Measurements from ENCODE around the gene XPR1. TPM values are rescaled to one million over a fixed set of nuclear protein-coding genes. Genes with fewer than 3 reads are reported as not detected.

The XPR1 gene
- total RNA-seq, 1 donor from 2014 or later, result 26.0 TPM

DNA sequence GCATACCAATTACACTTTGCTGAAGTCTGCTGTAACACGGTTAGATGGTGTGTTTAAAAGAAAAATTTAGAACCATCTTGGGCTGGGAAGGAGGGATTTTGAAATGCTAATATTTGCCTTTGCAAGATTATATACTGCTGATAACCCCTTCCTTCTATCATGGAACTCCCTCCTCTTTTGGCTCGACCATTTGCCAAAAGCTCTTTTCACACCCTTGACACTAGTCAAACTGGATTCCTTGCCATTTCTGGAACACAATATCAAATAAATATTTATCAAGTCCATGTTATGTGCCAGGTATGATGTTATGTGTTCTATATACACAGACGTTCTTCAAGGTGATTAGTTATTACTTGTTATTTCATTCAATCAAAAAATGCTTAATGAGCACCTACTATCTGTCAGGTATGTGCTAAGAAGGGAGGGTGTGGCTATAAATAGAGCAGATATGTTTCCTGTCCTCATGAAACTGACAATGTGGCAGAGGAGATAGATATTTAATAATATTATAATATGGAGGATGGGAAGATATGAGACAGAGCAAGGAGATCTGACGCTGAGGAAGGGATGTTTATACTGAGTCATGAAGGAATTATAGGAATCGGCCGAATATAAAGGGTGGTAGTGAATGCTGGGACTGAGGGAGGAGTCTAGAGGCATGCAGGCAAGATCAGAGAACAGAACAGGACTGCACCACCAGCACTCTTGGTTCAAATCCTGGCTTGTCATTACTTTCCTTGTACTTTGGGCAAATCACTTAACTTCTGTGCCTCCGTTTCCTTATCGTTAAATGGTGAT, 16.1 kb upstream of the XPR1 start:
- no peak for DNase-seq

DNA sequence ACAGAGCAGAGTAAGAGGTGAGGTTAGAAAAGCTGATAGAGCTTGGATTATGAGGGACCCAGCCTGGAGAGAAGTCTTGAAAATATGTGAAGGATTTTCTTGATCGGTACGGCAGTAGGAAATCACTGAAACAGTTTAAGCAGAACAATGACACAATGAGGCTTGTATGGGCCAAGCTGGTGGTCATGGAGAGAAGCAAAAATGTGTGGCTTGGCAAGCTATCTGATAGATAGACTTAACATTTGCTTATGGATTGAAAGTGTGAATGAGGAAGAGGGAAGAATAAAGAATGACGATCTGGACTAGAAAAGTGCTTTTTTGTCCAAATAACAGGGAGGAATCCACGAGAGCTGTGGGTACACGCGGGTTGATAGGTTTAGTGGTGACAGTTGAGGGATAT, 15.4 kb upstream of the XPR1 start:
- DNase-seq, result no peak

DNA sequence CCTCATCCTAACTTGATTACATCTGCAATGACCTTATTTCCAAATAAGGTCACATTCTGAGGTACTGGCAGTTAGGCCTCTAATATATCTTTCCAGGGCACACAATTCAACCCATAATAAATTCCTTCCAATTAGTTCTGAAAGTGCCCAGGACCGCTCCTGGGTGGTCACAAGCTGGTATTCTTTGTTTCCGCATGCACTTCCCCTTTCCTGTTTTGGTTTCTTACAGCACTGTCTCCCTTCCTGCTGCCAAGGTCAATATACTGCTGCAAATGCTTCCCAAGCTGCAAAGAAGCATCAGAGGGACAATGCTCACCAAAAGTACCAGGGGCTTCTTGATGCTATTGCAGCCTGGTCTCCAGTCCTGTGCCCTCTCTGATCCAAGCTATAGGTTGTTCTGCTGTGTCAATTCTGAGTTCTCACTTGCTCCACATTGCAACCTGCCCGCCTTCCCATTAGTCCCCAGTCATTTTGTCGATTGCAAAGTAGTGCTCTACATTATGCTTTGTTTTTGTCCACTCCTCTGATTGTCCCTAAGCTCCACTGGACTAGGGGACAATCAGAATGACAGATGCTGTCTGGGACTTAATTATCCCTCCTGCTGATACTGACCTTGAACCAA, 13.9 kb upstream of the XPR1 start:
- DNase-seq, result peak; percentile 33

DNA sequence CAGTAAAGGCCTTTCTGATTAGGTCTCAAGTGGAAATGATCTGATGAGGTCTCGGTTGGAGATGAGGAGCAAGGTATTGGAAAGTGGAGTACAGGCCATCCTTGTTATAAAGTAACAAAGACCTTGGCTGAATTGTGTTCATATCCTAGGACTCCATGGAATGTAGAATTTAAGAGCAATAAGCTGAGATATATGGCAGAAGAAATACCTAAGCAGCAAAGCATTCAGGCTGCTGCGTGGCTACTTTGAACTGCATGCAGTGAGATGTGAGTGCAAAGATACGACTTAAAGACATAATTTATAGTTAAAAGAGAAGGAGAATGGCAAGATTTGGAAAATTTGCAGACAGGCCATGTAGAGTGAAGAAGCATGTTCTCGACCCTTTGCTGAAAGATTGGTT, 11.2 kb upstream of the XPR1 start:
- DNase-seq, result no peak

DNA sequence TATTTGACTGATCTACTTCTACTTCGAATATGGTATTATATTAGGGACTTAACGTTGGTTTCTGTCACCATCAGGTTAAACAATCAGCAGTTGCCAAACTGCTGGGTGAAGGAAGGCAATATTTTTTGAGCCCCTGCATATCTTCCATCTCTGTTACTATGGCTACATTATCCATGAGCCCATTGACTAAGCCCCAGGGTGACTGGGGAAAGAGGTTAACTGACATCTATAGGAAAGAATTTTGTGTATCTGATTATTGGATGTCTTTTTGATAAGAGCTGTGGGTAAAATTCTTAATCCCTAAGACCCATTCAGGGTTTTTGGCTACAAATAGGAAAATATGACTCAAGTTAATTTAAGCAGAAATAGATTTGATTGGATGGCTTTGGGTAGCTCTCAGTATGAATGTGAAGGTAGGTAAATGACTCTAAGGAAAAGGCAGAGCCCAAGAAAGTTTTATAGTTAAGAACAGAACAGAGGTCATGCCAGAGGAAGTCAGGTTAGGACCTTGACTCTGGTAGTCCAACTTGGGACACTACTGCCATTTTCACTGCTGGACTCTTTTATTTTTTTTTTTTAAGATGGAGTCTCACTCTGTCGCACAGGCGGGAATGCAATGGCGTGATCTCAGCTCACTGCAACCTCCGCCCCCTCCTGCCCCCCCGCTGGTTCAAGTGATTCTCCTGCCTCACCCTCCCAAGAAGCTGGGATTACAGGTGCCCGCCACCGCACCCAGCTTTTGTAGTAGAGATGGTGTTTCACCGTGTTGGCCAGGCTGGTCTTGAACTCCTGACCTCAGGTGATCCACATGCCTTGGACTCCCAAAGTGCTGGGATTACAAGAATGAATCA, 8.9 kb upstream of the XPR1 start:
- DNase-seq, result no peak

DNA sequence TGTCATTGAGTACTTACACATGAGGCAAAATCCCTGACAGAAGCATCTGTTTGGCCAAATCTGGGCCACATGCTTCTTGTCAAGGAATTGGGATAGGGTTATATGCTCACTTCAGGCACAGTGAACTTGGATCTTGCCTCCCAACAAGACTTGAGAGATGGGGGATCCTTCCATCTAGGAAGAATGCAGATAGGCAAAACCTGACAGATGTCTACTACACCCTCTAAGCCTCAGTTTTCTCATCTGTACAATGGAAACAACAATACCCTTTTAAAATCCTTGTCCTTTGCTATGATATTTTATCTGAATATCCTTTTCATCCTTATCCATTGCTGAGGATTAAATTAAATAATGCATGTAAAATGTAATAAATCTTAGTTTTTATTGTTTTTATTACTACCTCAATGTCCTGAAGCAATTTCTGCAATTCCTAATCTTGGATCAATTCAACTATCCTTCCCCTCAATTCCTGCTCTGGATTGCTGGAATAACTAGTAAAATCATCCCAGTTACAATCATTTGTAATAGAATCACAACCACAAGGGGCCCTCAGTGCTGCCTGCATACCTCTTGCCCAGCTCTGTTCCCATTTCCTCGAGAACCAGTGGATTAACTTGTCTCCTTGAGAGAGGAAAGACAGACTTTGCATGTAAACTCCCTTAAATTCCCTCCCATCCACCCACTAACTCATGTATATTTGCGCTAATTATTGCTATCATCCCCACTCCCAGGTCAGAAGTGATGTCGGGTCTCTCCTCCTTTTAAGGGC, 8.1 kb upstream of the XPR1 start:
- peak; percentile 60 for DNase-seq

DNA sequence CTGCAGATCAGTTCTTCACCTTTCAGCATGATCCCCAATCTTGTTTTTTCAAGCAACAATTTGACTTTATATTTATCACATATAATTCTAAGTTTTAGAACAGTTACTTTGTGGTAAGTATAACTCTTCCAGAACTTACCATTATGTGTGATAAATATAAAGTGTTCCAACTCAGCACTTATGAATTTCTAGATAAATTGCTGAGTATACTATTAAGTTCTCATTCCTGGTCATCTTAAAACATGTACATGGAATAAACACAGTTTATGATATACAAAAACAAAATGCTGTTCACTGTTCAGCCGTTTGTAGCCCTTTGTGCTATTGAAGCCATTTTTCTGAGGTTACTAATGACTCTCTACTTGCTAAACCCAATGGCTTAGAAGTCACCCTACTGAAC, 5.1 kb upstream of the XPR1 start:
- DNase-seq, result no peak

DNA sequence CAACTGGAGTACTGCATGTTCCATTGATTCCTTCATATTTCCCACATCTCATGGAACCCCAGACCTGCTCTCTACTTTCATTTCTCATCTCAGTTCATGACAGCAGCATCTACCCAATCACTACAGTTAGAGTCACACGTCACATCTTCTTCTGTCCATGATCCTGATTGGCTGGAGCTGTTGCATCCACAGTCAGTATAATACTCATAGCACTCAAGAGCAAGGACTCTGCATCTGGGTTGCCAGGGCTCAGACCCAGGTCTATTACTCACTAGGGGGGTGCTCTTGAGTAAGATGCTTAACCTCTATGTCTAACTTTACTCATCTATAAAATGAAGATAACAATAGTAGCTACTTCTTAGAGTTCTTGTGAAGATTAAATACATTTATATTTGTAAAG, 4.4 kb upstream of the XPR1 start:
- DNase-seq, result no peak

DNA sequence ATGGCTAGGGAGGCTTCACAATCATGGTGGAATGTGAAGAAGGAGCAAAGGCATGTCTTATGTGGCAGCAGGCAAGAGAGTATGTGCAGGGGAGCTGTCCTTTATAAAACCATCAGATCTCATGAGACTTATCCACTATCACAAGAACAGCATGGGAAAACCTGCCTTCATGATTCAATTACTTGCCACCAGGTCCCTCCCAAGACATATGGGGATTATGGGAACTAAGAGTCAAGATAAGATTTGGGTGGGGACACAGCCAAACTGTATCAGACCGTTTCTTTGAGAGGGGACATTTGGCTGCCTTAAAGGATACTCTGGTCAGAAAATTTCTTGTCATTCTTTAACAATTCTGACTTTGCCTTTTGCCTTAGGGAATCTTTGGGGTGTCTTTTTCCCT, 3.2 kb upstream of the XPR1 start:
- no peak for DNase-seq

DNA sequence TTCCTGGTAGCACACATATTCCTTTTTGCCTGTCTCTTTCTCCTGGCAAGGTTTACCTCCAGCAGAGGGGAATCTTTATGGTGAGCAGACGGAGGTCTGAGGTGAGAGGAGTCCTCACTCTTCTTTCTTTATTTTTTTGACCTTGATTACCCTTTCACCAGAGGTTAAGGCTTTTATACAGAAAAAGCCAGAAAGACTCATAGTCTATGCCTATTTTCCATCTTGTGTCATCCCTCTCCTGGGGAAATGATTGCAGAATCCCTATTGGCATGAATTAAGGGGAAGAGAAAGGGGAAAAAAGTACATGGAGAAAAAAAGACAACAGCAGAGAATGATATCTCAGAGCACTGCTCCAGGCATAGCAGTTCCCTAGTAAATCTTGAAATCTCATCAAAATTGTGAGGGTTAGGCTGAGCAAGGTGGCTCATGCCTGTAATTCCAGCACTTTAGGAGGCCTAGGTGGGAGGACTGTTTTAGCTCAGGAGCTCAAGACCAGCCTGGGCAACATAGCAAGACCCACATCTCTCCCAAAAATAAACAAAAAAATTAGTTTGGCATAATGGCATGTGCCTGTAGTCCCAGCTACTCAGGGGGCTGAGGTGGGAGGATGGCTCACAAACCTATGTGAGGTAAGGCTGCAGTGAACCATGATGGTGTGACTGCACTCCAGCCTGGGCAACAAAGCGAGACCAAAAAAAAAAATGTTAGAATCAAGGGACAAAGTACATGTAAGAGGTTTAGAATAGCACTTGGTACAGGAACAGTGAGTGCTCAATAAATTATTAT, 1.2 kb upstream of the XPR1 start:
- DNase-seq, result no peak

DNA sequence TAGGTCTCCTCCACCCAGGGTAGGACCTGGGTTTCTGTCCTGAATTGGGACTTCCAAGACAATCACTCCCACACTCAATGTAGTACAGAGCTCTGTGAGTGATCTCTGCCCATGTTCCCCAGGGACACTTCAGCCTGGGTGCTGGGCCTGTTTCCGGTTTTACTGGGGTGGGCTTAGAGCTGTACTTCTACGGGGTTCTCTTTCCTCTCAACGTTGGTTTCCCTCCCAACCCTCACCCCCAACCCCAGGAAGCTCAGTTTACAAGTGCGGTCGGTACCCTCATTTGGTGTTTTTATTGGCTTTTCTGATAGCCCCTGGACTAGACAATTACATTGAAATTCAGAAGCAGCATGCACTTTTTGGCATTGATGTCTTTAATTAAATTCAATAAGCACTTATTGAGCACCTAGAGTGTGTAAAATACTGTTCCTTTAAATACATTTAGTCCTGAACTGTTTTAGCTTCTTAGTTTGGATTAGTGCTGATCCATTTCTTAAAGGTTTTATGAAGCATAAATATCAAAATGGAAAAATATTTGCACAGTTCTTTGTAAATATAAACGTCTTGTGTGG, 542 bp upstream of the XPR1 start:
- no peak for DNase-seq

DNA sequence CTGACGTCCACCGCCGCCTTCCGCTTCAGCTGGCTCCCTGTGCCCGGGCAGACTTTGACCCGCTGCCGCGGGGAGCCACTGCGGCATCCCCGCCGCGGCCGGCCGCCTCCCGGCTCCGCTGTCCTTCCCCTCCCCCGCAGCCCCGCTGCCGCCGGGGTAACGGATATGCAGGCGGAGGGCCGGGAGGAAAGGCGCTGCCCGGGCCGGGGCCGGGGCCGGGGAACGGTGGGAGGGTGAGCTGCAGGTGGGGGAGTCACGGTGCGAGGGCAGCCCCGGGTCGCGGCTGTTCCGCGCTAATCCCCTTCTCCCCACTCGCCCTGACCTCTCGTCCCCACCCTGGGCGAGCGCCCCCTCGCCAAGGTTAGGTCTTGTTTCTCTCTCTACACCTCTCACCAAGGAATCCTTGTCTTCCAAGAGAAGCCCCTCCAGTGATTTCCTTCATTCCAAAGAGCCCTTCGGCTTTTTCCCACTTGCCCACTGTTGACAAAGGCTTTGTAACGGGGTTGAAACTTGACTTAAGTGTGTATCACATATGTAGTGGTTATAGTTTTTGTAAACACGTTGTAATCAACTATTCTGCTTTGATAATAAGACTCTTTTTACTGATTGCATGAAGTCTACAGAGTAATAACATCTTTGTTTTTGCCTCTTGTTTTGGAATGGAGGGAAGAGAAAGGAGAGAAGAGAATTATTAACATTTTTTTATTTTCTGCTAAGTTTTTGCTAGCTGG, 669 bp downstream of the XPR1 start:
- DNase-seq, result peak; percentile 58

DNA sequence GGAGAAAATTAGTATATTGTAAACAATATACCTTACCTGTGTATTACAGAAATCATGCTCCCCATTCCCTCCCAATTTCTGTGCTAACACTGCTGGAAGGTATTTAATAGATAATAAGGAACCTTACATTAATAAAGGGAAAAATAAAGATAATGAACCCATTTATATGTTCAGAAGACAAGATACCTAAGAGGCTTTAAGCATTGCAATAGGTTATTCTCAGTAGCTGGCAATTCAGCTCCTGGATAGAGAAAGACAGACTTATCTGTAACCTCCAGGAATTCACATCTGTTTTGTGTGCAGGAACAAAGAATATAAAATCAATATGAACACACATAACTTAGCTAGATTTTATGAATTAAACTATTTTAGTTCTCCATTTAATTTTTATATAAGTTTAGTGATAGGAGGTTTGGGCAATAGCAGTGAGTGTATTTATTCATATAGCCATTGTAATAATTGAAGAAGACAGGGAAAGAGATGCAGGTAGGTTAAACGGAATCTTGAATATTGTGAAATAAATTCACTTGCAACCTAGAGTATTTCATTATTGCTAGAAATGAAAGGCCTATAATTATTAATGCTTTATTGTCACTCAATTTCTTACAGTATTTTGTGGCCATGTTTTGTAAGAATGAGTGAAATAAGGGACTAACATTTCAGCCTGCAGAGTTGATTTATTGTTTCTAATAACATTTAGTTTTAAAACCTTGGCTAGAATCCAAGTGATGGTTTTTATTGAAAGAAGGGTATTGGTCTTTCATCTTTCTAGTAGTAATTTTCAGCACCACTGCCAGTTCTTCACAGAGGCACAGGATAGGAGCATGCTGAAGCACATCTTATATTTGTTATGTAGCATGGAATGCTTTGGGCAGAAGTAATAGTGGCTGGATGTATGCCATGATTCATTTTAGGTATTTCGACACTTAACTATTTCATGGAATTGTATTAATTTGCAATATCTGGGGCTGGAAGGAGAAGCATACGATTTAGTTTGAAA, 1.5 kb downstream of the XPR1 start:
- peak; percentile 9 for DNase-seq

DNA sequence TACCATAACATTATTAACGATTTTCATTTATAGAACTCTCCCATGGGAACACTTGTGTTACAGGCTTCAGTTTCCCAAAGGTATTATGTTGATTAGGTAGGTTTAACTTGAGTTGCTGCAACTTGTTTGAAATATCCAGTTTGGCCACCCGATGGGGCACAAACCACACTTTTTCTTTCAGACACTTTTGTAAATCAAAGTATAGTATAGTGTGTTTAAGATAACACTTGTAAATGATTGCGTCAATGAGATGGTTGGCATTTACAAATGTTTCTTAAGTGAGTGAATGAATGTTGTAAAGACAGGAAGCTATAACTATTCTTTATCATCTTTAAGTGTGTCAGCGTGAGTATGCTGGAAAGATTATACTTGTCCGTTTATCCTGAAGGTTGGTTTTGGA, 4.3 kb downstream of the XPR1 start:
- DNase-seq, result peak; percentile 28

DNA sequence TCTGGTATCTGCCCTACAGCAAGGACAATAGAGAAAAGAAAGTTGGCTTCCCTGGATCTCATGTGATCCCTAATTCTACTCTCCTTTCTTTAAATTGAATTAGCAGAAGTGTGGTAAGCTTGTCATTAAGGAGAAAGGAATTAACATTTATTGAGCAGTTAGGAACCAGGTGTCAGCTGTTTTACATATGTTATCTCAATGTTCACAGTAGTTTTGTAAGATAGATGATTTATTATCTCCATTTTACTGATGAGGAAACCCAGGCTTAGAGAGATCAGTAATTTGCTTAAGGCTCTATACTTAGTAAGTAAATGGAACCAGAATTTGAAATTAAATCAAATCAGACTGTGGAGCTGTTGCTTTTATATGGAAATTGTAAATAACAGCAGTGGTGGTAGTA, 8.0 kb downstream of the XPR1 start:
- no peak for DNase-seq

DNA sequence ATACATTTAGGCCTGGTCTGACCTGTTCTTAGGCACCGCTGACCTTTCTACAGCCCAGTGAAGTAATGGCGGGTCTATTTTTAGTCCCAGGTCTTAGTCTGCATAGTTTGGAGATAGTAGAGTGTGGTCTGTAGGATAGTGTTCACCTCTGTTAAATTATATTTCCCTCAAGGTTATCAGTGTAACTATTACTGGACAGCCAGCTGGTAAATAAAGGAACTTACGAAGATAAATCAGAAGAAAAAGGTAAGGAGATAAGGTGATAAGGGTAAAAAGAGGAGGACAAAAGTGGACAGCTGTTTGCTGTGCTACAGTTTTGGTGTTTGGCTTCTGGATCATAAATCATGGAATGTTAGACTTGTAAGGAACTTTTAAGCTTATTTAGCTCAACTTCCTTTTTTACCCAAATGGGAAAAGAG, 8.7 kb downstream of the XPR1 start:
- no peak for DNase-seq

DNA sequence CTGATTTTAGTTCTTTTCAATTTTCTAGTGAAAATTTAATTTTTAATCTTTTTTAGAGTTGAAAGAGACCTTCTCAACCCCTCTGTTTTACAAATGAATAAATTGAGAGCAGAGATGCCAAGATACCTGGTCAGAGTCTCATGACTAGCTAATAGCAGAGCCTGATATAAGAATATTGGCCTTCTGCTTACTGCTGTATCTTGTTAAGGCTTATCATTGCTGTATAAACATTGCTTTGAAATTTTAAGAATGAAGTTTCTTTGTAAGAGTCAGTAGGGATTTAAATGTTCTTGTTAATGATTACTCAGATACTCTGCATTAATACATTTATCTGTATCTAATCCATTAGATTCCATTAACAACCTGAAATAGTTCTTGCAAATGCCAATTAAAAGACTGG, 9.8 kb downstream of the XPR1 start:
- no peak for DNase-seq

DNA sequence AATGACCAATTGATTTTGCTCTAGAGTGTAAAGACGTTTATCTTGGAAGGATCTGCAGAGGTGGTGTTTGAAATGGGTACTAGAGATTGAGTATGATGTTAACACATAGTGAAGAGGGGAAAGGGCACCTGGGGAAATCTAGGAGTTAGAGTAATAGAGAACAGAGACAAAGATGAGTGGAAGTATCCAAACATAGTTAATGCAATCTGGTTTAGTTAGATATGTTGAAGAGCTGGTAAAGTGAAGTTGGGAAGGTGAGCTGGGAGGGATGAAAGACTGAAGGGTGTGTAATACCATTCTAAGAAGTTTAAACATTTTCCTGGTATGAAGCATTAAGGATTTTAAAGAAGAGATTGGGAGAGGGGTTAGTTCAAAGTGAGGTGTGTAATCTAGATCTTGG, 11.0 kb downstream of the XPR1 start:
- DNase-seq, result no peak

DNA sequence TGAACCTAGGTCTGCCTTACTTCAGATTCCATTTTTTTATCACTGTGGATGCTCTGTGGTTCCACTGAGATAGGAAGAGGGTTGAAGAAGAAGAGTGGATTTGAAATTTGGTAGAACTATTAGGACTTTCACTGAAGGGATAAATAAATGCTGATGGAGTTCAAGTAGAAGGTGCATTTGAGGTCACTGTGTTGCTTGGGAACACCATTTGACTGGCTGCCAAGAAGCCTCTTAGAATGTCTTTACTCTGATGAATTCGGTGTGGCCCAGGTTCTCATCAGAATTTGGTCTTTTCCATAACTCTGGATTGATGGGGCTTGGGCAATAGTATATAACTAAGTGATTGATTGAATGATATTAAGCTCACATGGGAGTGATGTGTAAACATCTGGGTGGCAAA, 11.9 kb downstream of the XPR1 start:
- peak; percentile 21 for DNase-seq

All from dermis blood vessel endothelial cell (primary cell).